BE2C (cell line): Measurements from ENCODE around the gene NAV2.

Experiments
- DNase-seq: peaks from one replicate; pipeline ENCODE4 v3.0.0-alpha.2; 2020
- H3K27me3 ChIP-seq: fragments of 250-450 bp; sonication (Bioruptor Pico); 2 replicates; pipeline ENCODE4 v1.5.1; 2020; ENCODE audit warnings: mild to moderate bottlenecking
- H3K36me3 ChIP-seq: fragments of 250-450 bp; sonication (Bioruptor Pico); 2 replicates; pipeline ENCODE4 v1.5.1; 2020; ENCODE audit warnings: mild to moderate bottlenecking
- H3K4me1 ChIP-seq: fragments of 250-450 bp; sonication (Bioruptor Pico); 2 replicates; pipeline ENCODE4 v1.5.1; 2020
- H3K4me3 ChIP-seq: 2 replicates; pipeline ENCODE4 v1.5.1; 2011; ENCODE audit warnings: low read depth, low read length
- H3K9me3 ChIP-seq: fragments of 250-450 bp; sonication (Bioruptor Pico); 2 replicates; pipeline ENCODE4 v1.5.1; 2020
- CTCF ChIP-seq: IDR thresholded peaks from 2 replicates; pipeline ENCODE4 v1.5.1; 2012; ENCODE audit warnings: mild to moderate bottlenecking, low read depth, low read length

NAV2 gene

GRCh38 chr11:19740586-19740985, 27.9 kb downstream of the NAV2 start:
- no peaks in the 10 kb centered on the region for H3K27me3 ChIP-seq
- H3K9me3 ChIP-seq, result no peaks in the 10 kb centered on the region
- no peaks in the 10 kb centered on the region; the same call in none of the 2 replicates for H3K4me1 ChIP-seq
- TF ChIP-seq CTCF, result no peak
- DNase-seq, result no peak
- H3K4me3 ChIP-seq, result no peak overlapping the region
- no peaks in the 10 kb centered on the region for H3K36me3 ChIP-seq

DNA sequence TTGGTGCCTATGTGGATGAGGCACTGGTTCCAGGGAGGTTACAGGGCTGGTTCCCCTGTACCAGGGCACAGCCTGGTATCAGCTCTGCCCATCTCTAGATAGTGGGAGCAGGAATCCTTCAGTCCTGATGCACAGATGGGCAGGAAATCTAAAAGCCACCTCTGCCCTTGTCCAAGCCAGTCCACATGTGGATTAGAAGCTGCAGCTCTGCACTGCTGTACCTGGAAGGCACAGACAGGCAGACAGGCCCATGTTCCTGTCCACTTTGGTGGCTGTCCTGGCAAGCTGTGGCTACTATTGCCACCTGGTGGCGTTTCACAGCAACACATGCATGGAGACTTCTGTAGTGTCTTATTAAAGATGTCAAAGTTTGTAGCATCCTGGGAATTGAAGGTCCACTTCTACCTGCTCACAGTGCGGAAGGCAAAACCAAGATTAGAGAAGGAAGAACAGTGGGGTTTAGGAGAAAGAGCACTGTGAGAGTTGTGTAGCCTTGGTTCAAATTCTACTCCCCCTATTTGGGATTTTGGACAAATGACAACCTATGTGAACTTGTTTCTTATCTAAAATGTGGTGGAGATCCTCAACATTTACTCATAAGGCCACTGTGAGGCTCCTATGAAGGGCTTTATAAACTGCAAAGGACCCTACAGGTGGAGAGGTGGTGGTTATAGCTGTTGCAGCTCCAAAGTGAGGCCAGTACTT, 30.1 kb downstream of the NAV2 start:
- H3K4me3 ChIP-seq, result no peak overlapping the region
- H3K36me3 ChIP-seq, result no peaks in the 10 kb centered on the region
- TF ChIP-seq CTCF, result peak; percentile 78
- DNase-seq, result peak; percentile 70
- no peaks in the 10 kb centered on the region for H3K27me3 ChIP-seq
- no peaks in the 10 kb centered on the region; the same call in none of the 2 replicates for H3K4me1 ChIP-seq
- H3K9me3 ChIP-seq, result no peaks in the 10 kb centered on the region

DNA sequence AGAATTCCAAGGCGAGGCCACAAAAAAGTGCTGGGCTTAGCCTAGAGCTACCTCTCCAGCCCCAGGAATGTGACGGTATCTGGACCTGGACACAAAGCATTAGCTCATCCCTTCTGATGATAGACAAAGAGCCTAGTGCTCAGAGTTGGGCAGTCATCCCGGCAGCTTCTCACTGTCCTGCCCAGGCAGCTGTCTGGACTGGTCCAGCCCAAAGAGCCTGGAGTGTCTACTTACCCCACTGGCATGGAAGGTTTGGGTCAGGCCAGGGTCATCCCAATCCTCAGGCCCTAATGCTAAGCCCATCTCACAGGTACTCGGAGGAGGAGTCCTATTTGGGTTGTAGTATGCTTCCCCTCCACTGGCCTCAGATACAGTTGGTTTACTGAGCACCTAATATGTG, 31.0 kb downstream of the NAV2 start:
- Histone ChIP-seq H3K4me1 (no peaks in the 10 kb centered on the region; the same call in 1 of the 2 replicates), H3K4me3 (no peak overlapping the region), H3K9me3 (no peaks in the 10 kb centered on the region), H3K36me3 (no peaks in the 10 kb centered on the region), H3K27me3 (no peaks in the 10 kb centered on the region)
- TF ChIP-seq CTCF, result no peak
- no peak for DNase-seq

DNA sequence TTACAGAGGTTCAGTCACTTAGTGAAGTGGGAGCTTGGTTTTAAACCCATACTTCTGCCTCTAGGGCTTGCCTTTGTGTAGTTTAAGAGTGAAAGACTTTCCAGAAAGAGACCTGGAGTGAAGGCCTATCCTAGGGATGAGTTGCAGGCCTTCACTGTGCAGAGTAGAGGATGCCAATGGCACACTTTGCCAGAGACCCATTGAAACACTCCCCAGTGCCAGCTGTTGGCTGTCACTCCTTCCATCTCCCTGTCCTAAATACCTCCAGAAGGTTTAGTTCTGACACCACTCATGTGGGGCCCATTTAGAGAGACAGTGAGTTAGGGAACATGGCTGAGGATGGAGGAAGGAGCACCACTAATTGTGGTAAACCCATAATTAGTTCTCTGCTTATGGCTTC, 31.5 kb downstream of the NAV2 start:
- no peaks in the 10 kb centered on the region for H3K36me3 ChIP-seq
- no peaks in the 10 kb centered on the region for H3K27me3 ChIP-seq
- no peak overlapping the region for H3K4me3 ChIP-seq
- DNase-seq, result no peak
- no peak for TF ChIP-seq CTCF
- H3K9me3 ChIP-seq, result no peaks in the 10 kb centered on the region
- no peaks in the 10 kb centered on the region; the same call in 1 of the 2 replicates for H3K4me1 ChIP-seq

DNA sequence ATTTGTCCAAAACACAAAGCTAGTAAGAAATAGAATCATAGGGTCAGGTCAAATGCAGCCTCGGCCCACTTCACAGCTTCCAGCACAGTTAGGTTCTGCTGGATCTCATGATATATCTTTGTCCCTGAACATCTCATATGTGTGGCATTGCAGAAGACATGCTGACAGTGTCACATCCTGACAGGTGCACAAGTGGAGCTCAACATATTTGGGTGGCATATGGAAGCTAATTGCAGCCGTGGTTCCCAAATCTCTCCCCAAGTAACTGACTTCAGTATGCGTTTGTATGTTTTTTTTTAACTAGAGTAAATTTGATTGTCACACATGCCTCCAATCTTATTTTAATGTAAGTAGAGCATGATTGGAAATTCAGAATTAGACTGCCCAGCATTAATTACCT, 33.4 kb downstream of the NAV2 start:
- Histone ChIP-seq H3K36me3 (no peaks in the 10 kb centered on the region), H3K4me1 (no peaks in the 10 kb centered on the region), H3K9me3 (no peaks in the 10 kb centered on the region), H3K4me3 (no peak overlapping the region), H3K27me3 (no peaks in the 10 kb centered on the region; the same call in 1 of the 2 replicates)
- no peak for TF ChIP-seq CTCF
- DNase-seq, result no peak

DNA sequence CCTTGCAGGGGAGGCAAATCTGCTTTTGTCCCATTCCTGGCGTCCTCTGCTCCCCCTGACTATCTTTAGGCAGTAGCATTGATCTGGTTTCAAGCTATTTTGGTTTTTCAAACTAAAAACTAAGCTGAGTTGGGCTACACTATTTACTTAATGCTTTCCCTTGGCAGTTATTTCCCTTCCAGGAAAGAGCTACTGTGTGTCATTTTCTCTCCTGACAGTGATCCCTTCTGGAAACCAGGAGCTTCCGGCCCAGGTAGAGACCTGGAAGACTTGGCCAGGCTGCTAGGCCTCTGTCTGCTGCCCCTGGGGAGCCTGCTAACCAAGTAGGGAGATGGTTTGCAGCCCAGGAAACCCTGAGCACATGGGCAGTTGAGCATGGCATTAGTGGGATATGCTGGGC, 35.0 kb downstream of the NAV2 start:
- Histone ChIP-seq H3K9me3 (no peaks in the 10 kb centered on the region), H3K27me3 (no peaks in the 10 kb centered on the region; the same call in 1 of the 2 replicates), H3K4me1 (no peaks in the 10 kb centered on the region), H3K4me3 (no peak overlapping the region), H3K36me3 (no peaks in the 10 kb centered on the region)
- no peak for DNase-seq
- TF ChIP-seq CTCF, result no peak
